HG03095 (cell line): ENCODE measurements around the gene PLXNA4.

Experiments
- ATAC-seq: cut with Tn5 transposase; IDR thresholded peaks from one replicate; pipeline ENCODE4 v1.9.1; 2021; ENCODE audit warnings: moderate library complexity; ENCODE audit not compliant: unreplicated experiment

The PLXNA4 gene

DNA sequence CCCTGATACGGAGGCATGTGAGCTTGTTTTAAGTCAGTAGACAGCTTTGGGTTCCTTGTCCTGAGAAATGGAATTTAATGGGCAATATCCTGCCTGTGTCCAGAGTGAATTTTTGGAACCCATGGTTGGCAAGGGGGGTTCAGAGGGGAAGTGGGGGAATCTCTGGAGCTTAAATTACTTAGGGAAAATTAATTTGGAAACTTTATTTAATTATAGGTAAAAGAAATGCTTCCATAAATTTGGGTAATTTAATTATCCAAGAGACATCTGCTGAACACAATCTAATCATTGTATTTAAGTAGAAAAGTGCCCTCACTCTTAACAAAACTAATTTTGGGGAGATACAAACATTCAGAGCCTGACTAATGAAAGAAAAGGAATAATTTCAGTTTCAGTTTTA is 99.7 kb downstream of the PLXNA4 start:
- ATAC-seq, result no peak

DNA sequence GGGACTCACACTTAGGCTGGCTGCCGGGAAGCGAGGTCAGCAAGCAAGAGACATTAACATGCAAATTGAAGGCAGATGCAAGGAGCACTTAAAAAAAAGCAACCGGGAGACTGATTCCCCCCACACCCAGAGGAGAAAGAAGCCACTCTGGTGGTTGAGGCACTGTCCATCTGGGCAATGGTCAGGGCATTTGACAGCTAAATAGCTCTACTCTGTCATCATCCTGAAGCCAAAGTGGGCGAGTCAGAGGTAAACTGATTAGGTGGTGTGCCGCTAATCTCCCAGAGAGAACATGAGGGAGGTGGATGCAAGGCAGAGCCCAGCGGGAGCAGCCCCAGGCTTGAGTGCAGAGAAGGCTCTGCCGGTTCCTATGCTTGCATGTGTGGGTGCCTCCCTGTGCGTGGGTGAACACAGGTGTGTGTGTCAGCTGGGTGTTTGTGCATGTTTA is 100.6 kb downstream of the PLXNA4 start:
- no peak for ATAC-seq

DNA sequence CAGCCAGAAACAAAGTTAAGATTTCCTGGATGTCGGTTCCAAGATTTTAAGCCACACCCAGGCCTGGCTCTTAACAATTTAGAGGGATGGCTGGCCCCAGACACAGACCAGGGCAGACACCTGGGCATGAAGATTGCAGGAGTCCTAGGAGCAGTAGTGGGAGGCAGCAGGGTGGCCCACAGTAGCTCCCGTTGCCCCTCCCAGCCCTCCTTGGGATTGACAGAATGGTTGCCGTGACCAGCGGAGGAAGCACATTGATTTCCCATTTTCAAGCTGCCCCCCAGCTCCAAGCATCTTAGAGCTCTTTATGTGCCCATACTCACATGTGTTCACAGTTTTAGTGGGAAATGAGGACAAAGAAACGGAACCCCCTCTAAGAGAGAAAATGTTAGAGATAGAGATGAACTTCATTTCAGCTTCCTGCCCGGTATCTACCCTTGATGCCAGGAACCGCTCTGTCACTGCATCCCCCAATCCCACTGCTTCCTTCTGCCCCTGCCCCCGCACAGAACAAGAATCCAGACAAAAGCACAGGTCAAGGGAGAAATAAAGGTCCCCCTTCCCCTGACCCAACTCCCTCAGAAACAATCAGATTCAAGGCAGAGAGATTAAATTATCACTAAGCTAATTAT is 101.1 kb downstream of the PLXNA4 start:
- no peak for ATAC-seq

DNA sequence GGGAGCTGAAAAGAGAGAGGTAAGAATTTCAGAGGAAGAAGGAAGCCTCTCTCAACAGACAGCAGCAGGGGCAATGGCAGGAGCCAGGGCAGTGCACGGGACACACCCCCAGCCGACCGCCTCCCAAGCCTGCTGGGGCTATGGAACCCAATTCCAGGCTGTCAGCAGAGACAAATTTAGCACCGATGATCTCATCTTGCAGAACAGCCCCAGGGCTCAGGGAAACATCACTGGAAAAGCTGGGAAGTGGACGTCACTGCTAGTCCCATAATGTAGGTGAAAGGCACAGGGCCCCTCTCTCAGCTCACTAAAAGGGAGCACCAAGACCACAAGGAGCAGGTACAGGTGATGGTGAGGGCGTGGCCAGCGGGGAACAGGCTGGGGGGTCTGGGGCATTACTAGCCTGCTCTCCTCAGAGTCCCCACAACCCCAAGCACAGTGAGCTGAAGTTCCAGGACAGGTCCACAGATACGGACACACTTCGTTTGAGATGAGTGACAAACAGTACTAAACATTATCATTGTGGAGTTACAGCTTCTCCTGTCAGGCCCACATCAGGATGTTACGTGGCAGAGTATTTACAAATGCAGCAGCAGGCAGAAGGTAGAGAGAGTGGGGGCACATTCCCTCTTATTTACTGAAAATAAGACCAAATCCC is 103.7 kb downstream of the PLXNA4 start:
- no peak for ATAC-seq

DNA sequence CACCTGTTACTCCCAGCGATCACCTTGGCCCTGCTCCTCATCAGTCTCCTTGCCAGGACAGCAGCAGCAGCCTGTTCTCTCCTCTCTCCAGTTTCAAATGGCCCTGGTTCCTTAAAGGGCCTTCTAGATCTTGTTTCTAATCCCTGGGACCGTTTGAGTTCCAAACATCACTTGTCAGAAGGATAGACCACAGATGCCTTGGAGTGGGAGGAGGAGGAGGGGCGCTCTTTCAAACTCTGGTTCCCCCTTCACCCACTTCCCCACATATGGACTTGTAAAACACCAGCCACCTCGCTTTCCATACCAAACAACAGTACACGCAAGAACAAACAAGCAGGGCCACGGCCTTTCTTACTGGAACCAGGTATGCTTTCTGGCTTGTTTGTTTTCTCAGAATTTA is 104.8 kb downstream of the PLXNA4 start:
- ATAC-seq, result no peak

DNA sequence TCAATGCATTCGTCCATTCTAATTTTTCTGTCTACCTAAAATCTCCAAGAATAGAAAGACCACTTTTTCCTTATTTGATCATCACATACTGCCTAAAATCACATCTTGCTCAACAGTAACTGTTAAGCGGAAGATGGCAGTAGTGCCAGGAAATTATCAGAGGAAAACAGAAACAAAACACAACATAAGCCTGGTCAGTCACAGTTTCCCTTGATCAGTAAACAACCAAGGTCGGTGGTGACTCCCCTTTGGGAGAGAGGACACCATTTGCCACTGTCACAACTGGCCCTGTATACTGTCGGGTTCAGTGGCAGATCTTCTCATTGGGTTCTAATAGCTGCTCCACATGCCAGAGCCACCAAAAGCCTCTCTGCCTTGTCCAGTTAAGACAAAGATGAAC is 106.6 kb downstream of the PLXNA4 start:
- no peak for ATAC-seq

DNA sequence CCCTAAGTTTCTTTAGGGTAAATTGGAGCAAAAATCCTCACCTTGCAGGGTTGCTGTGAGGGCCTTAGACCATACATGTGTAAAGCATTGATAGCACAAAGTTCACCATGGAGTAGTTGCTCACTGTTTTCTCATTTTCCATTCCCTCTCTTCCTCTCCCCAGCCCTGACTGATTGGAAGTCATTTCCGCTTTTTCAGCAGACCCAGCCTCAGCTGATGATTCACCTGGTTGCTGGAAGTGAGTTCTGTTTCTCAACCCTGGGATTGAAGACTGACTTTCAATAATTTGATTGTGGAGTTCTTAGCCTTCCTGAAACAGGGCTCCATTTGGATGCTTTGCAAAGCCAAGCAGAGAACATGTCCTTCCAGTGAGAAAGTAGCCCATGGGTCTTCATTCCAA is 107.0 kb downstream of the PLXNA4 start:
- ATAC-seq, result no peak

DNA sequence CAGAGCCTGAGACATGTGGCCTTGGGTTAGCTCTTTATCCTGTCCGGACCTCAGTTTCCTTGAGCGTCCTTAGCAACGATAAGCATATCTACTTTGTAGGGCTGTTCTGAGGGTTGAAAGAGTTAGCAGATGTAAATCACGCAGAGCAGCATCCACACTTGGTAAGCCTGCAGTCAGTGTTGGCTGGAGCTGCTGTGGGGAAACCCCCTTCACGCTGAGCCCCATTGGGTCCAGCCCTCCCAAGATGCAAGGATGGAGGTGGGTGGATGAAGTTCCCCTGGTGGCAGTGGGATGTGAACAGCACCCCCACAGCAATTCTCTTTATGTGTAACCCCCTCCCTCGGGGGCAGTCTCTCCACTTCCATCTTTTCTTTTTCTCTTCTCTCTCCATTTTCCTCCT is 109.9 kb downstream of the PLXNA4 start:
- ATAC-seq, result no peak

DNA sequence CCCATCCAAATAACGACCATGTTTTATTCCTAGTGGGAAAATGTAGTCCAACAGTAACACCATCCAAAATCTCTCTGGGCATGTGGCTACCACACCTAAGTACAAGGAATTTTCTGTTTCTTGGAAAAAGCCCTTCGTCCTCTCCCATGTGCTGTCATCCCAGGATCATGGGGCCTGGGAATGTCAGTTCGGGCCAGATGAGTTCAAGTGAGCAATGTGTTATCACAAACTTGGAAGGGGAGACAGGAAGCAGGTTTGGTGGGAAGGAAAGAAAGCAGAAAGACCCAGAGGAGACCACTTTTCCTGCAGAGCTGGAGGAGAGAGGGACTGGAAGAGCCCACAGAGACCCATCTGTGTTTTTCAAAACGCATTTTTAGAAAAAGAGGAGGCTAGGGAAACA is 110.8 kb downstream of the PLXNA4 start:
- ATAC-seq, result no peak

DNA sequence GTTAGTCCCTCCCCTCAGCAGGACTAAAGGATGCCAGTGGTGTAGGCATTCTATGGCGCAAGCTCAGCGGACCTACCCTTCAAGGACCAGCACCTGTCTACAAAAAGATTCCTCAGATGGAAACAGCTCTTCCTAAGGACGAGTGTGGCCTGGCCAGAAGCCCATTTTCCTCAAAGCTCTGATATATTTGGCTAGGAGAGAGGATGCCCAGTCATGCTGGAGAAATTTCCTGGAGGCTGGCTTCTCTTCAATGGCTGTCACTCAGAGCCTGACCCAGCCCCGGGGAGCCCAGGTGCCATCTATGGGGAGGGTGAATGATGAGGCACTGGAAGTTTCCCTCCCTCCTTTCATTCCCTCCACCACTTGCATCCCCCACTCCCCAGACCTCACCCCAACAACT is 111.5 kb downstream of the PLXNA4 start:
- ATAC-seq, result no peak

DNA sequence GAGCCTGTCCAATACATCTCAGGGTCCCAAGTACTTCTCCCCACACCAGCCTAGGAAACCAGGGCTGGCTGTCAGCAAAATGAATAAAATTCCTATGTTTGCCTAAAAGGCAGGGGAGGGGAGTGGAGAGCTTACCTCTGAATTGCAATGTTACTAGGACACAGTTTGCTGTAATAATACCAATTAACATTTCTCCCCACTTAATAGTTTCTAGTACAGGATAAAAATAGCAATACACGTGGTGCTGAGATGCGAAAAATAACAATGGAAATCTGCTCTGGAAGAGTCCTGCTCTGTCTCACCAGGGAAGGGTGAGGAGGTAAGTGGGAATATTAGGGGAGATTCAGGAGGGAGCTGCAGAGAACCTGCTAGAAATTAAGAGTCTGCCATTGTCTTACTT is 112.3 kb downstream of the PLXNA4 start:
- ATAC-seq, result no peak

DNA sequence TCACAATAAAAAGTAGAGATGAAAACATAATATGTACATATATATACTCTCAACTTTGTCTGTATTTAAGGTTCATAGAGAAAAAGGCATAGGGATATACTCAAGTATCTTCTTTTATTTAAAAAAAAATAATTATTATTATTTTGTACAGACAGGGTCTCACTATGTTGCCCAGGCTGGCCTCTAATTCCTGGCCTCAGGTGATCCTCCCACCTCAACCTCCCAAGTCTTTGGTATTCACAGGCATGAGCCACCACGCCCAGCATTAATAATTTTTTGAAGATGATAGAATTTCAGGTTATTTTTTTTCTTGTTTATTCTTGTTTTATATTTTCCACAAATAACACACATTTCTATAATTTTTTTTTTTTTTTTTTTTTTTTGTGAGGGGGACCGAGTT is 113.8 kb downstream of the PLXNA4 start:
- ATAC-seq, result no peak

DNA sequence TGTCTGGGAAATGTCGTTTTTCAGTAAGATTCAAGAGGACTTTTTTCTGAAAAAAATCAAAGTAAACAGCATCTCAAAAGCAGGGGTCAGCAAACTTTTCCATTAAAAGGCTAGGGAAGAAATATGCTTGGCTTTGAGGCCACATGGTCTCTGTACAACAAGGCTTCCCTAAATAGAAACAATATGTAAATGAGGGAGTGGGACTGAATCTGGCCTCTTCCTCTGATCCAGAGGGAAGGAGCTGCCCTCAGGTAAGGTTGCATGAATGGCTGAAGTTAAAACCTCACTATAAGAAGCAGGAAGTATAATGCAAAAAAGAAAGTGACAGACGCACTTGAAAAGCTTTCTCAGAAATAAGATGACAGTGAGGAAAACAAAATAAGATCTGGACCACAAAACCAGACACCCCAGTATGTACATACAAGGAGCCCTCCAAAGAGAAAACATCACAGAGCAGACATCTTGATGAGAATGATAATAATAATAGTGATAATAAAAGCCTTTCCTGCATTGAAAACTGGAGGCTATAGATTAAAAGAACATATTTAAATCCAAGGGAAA is 115.2 kb downstream of the PLXNA4 start:
- no peak for ATAC-seq

DNA sequence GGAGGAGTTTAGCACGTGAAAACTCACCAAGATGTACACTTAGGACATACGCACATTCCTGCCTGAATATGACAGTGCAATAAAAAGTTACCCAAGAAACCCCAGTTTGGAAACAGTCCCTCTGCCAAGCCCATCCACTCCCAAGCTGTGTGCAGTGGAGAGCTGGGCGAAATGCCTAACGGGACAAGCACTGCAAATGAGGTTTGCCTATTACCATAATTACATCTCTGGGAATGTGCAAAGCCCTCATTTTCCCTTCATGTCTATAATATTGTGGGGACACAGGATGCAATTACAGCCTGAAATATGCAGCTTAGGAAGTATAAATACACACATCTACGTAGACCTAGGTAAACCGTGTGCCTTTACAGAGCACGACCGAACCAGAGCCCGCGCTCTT is 117.5 kb downstream of the PLXNA4 start:
- ATAC-seq, result no peak

DNA sequence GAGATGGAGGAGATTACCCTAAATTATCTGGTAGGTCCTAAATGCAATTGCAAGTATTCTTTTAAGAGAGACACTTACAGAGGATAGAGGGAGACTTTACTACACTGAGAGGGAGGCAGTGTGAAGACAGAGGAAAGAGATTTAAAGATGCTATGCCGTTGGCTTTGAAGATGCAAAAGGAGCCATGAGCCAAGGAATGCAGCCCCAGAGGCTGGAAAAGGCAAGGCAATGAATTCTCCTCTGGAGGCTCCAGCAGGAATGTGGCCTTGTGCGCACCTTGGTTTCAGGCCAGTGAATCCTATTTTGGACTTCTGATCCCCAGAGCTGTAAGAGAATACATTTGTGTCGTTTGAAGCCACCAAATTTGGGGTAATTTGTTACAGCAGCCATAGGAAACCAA is 118.6 kb downstream of the PLXNA4 start:
- no peak for ATAC-seq

DNA sequence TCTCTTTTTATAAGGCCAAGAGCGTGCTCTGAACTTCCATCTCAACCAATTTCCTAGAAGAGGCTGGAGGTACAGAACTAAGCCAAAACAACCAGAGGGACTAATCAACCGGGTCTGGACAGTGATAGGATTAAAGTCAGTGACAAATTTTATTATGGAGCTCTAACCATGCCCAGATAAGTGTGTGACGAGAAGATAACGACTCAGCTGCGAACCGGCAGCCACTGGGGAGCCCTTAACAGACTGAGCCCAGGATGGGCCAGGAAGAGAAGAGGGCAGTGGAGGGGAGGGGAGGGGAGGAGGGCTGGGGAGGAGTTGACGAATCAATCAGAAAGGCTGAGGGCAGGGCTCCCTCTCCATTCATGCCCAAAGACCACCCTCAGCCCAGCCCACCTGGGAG is 119.9 kb downstream of the PLXNA4 start:
- ATAC-seq, result no peak

DNA sequence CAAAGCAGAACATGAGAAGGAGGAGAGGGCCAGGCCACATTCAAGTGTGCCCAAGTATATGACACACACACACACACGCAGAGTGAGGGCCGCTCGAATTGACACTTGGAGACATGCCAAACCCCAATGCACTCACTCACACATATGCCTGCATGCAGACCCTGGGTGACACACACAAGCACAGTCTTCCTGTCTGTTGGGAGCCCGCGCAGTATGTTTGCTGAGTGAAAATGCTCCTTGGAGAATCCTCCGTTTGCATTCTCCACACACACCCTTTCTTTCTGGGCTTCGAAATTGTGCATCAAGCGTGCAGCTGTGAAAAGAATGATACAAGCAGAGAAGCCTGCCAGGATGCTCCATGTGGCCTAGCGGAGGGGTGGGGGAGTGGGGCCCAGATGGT is 120.9 kb downstream of the PLXNA4 start:
- ATAC-seq, result no peak

DNA sequence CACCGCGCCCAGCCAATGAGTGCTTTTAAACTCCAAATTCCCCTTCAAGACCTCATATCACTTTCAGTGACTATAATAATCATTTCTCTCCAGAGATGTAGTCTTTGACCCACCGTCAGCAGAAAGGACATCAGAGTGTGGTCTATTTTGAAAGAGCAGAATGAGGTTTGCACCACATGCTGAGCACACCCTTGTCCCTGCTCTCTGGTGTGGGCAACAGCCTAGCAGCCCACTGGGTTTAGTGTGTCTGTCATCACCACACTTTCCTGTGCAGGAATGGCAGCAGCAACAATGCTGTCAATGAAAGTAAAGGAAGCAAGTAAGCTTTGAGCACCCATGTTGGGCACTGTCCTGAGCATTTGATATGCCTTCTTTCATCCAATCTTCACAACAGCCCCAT is 122.4 kb downstream of the PLXNA4 start:
- no peak for ATAC-seq

DNA sequence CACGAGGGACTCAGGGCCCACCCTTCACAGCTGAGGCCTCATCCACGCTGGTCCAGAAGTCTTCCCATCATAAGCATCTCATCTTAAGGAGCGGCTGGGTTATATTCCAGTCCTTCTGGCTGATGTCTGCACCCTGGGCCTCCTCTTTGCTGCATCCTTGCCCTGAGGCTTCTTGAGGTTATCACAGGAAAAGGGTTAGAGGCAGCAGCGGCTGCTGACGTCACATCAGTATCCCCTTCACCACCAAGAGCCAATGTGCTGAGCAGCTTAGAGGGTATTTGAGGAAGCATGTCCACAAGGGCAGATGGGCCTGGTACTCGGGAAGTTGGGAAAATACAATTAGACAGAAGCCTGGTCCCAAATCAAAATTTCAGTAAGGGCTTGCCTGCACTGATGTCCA is 125.1 kb downstream of the PLXNA4 start:
- no peak for ATAC-seq

DNA sequence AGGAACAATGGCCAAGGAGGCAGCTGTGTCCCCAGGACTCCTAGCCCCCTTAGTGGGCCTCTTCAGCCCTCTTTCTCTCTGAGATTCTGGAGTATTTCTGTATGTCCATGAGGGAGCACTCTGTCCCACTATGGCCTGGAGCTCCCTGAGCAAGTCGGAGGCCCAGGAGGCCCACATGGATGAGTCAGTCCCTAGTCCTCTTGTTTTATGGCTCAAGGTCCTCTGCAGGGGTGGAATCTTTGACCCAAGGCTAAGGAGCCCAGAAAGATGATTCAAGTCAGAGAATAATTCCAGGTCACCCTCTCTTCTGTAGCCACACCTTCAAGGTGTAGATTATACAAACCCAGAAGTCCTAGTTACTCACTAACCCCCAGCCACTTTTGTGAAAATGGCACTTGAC is 125.6 kb downstream of the PLXNA4 start:
- ATAC-seq, result no peak

DNA sequence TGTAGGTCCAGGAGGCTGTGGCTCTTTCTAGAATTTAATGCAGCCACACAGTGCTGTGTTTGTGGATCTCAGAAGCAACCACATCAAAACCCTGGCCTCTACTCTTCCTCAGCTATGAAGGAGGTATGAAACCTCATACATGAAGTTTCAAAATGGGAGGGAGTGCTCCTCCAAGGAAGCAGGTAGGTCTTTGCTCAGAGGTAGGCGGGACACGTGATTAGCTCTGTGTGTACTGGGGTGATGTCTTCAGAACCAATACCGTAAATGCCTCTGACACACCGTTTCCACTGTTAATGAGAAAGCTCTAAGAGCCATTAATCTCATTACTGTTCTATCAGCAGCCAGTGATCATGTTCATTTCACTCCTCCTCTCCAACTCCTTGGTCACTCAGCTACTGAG is 126.1 kb downstream of the PLXNA4 start:
- no peak for ATAC-seq

DNA sequence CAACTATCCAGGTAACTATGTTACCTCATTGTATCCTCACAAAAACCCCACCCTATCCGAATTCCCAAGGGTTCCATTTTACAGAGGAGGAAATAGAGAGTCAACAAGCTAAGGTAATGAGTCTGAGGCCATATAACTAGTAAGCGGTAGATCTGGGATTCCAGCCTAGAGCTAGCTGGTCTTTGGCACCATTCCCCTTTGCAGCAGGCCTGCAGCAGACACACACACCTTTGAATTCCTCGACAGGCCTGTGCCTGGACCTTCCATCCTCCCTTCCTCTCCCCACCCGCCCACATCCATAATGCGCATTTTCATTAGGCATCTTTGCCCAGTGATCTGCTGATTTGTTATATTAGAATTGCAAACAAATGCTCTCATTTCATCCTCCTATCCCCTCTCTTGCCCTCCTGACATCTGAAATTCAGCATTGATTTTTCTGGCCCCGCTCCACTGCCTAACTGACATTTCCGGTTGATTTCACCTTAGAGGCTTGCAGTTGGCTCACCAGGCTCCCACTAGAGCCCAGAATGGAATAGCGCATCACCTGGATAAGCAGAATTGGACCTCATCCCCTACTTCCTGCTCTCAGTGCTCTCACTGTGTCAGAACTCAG is 129.5 kb downstream of the PLXNA4 start:
- no peak for ATAC-seq
